PC-9 (cell line): ENCODE data around the gene LBH.

ENCODE experiments used
- EZH2 ChIP-seq: fragments of 200-600 bp; sonication (generic); IDR thresholded peaks from 2 replicates; pipeline ENCODE4 v1.8.0; 2017; ENCODE audit warnings: antibody characterized with exemption, low read depth
- TF ChIP-seq, protein P1 (sequence below): fragments of 200-600 bp; sonication (generic); conservative IDR thresholded peaks from 2 replicates; pipeline ENCODE4 v1.6.1; 2017; ENCODE audit warnings: mixed run types, antibody characterized with exemption, mild to moderate bottlenecking, moderate library complexity

DNA sequence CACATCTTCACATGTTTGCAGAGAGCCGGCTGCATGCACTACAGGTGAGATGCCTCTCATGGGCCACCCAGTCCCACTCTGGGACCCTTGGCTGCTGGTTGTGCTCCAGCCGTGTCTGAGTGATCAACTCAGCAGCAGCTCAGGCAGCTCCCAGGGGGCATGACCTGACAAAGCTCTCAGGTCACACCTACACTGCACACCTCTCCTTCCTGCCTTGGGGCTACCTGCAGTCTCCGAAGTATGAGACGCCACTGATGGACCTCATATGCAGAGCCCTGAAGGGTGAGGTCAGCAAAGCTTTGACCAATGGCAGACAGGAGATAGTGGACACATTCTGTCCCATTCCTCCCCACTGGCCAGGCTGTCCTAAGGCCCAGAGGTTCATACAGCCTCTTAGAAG is 51.4 kb downstream of the LBH start:
- TF ChIP-seq, protein P1, sequence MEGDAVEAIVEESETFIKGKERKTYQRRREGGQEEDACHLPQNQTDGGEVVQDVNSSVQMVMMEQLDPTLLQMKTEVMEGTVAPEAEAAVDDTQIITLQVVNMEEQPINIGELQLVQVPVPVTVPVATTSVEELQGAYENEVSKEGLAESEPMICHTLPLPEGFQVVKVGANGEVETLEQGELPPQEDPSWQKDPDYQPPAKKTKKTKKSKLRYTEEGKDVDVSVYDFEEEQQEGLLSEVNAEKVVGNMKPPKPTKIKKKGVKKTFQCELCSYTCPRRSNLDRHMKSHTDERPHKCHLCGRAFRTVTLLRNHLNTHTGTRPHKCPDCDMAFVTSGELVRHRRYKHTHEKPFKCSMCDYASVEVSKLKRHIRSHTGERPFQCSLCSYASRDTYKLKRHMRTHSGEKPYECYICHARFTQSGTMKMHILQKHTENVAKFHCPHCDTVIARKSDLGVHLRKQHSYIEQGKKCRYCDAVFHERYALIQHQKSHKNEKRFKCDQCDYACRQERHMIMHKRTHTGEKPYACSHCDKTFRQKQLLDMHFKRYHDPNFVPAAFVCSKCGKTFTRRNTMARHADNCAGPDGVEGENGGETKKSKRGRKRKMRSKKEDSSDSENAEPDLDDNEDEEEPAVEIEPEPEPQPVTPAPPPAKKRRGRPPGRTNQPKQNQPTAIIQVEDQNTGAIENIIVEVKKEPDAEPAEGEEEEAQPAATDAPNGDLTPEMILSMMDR = no peak
- TF ChIP-seq EZH2 = no peak
